HG02642 (cell line): Measurements from ENCODE around the gene CTNNA2.

Experiments
- ATAC-seq: cut with Tn5 transposase; IDR thresholded peaks from one replicate; pipeline ENCODE4 v1.9.1; 2021; ENCODE audit warnings: mild to moderate bottlenecking; ENCODE audit not compliant: unreplicated experiment, poor library complexity

The CTNNA2 gene

GRCh38 chr2:80496775-80497174, 983.9 kb downstream of the CTNNA2 start:
- no peak for ATAC-seq

- ATAC-seq = no peak
Measured at GRCh38 chr2:80499095-80499494, 986.2 kb downstream of the CTNNA2 start.

- ATAC-seq = no peak
Measured at GRCh38 chr2:80501874-80502624, 989.2 kb downstream of the CTNNA2 start.

GRCh38 chr2:80506563-80506962, 993.7 kb downstream of the CTNNA2 start:
- no peak for ATAC-seq

GRCh38 chr2:80510716-80511115, 997.9 kb downstream of the CTNNA2 start:
- ATAC-seq = no peak

GRCh38 chr2:80515964-80516363, 1003.1 kb downstream of the CTNNA2 start:
- ATAC-seq = no peak

GRCh38 chr2:80517316-80517715, 1004.5 kb downstream of the CTNNA2 start:
- no peak for ATAC-seq

GRCh38 chr2:80519121-80519643, 1006.3 kb downstream of the CTNNA2 start:
- ATAC-seq = no peak

GRCh38 chr2:80519699-80520291, 1006.9 kb downstream of the CTNNA2 start:
- ATAC-seq = no peak

- ATAC-seq = peak; percentile 74
Measured at GRCh38 chr2:80525152-80525551, 1012.3 kb downstream of the CTNNA2 start.

- no peak for ATAC-seq
Measured at GRCh38 chr2:80527119-80527518, 1014.3 kb downstream of the CTNNA2 start.

- ATAC-seq = no peak
Measured at GRCh38 chr2:80529466-80530165, 1016.8 kb downstream of the CTNNA2 start.

GRCh38 chr2:80530442-80531064, 1017.7 kb downstream of the CTNNA2 start:
- ATAC-seq = peak; percentile 75

GRCh38 chr2:80531319-80531718, 1018.5 kb downstream of the CTNNA2 start:
- no peak for ATAC-seq

- no peak for ATAC-seq
Measured at GRCh38 chr2:80545420-80546210, 1032.8 kb downstream of the CTNNA2 start.

GRCh38 chr2:80546766-80547165, 1033.9 kb downstream of the CTNNA2 start:
- ATAC-seq = no peak

GRCh38 chr2:80547344-80547743, 1034.5 kb downstream of the CTNNA2 start:
- no peak for ATAC-seq

GRCh38 chr2:80548469-80548868, 1035.6 kb downstream of the CTNNA2 start:
- no peak for ATAC-seq

- ATAC-seq = no peak
Measured at GRCh38 chr2:80549901-80550300, 1037.0 kb downstream of the CTNNA2 start.

GRCh38 chr2:80560326-80560725, 1047.5 kb downstream of the CTNNA2 start:
- ATAC-seq = no peak
